Measurements from ENCODE around the gene NAE1. TPM values are rescaled to one million over a fixed set of nuclear protein-coding genes. Genes with fewer than 3 reads are reported as not detected.
"Not testable (repeated sequence)": the region's sequence is repeated elsewhere in the genome, so short reads cannot be mapped to it uniquely, and the experiment has no call there.

NAE1 gene
- total RNA-seq, 2 experiments from 2014 or later, result 121 to 126 TPM

DNA sequence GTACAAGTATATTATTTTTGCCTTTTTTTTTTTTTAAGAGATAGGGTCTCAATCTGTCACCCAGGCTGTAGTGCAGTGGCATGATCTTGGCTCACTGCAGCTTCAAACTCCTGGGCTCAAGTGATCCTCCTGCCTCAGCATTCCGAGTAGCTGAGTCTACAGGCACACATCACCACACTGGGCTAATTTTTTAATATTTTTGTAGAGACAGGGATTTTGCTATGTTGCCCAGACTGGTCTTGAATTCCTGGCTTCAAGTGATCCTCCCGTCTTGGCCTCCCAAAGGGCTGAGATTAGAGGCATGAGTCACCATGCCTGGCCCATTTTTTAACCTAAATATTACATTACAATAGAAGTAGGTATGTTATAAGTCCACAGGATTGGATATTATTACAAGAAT, 32.6 kb downstream of the NAE1 start:
- H3K4me3 Mint-ChIP-seq, result no peak overlapping the region
- no peak for DNase-seq
- intact Hi-C loops (cut with micrococcal nuclease), result no loop called here
- CTCF ChIA-PET, result no interaction called here
- H3K9me3 Mint-ChIP-seq, result no peaks in the 10 kb centered on the region
- peaks cover 7% of the 10 kb centered on the region for H3K36me3 Mint-ChIP-seq
- H3K27me3 Mint-ChIP-seq, result no peaks in the 10 kb centered on the region
- H3K4me1 Mint-ChIP-seq (ENCODE audit: low read depth), result no peaks in the 10 kb centered on the region
- POLR2A ChIA-PET, result no interaction called here
- no peak overlapping the region for H3K27ac Mint-ChIP-seq

DNA sequence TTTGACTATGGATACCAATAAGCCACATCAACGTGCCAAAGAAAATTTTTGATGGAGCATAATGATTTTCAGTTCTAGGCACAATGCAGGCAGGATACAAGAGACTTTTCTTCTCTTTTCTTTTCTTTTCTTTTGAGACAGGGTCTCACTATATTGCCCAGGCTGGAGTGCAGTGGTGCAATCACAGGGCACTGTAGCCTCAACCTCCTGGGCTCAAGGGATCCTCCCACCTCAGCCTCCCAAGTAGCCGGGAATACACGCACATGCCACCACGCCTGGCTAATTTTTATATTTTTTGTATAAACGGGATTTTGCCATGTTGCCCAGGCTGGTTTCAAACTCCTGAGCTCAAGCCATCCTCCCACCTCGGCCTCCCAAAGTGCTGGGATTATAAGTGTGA, 36.8 kb downstream of the NAE1 start:
- DNase-seq; POLR2A ChIA-PET; intact Hi-C loops (cut with micrococcal nuclease); H3K36me3 Mint-ChIP-seq; H3K4me1 Mint-ChIP-seq (ENCODE audit: low read depth); H3K27me3 Mint-ChIP-seq; H3K9me3 Mint-ChIP-seq; H3K4me3 Mint-ChIP-seq; CTCF ChIA-PET; H3K27ac Mint-ChIP-seq: not testable (repeated sequence)

DNA sequence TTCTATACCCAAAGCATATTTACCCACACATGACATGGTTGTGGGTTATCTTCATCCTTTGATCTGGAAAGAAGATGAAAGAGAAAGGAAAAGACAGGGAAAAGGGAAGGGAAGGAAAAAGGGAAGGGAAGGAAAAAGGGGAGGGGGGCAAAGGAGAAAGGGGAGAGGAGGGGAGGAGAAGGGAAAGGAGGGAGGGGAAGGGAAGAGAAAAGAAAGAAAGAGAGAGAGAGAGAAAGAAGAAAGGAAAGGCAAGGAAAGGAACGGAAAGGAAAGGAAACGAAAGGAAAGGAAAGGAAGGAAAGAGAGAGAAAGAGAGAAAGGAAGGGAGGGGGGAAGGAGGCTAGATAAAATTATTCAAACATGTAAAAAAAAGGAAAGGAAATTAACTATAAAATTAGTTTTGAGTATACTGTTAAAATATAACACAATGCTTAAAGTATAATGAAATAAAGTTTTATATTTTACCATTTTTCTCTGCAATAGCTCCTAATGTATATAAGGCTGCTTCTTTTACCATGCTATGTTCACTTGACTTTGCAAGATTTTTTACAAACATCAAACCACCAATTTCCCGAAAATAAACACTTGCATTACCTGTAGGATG, 40.5 kb downstream of the NAE1 start:
- ChIA-PET CTCF (no interaction called here), POLR2A (no interaction called here)
- DNase-seq, result no peak
- Mint-ChIP-seq H3K27ac (no peak overlapping the region), H3K9me3 (no peaks in the 10 kb centered on the region), H3K27me3 (no peaks in the 10 kb centered on the region), H3K36me3 (no peaks in the 10 kb centered on the region), H3K4me3 (no peak overlapping the region), H3K4me1 (ENCODE audit: low read depth) (no peaks in the 10 kb centered on the region)
- intact Hi-C loops (cut with micrococcal nuclease), result no loop called here

DNA sequence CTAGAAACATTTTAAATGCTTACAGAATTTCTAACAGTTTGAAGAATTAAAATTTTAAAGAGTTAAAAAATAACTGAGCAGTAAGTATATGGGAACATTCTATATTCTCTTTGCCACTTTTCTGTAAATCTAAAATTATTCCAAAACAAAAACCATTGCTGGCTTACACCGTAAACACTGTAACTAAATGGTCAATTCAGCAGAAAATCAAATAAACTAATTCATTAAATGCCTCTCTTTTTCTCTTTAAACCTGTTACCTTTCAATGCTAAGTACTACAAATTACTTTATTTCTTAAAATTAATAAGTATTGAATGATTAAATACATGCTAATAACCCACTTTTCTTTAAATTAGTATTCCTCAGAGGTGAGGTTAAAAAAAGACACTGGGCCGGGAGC, 43.3 kb downstream of the NAE1 start:
- H3K27me3 Mint-ChIP-seq, result no peaks in the 10 kb centered on the region
- intact Hi-C loops (cut with micrococcal nuclease), result no loop called here
- DNase-seq, result no peak
- ChIA-PET CTCF (no interaction called here), POLR2A (no interaction called here)
- H3K36me3 Mint-ChIP-seq, result no peaks in the 10 kb centered on the region
- no peak overlapping the region for H3K4me3 Mint-ChIP-seq
- no peaks in the 10 kb centered on the region for H3K9me3 Mint-ChIP-seq
- no peak overlapping the region for H3K27ac Mint-ChIP-seq
- H3K4me1 Mint-ChIP-seq (ENCODE audit: low read depth), result no peaks in the 10 kb centered on the region

DNA sequence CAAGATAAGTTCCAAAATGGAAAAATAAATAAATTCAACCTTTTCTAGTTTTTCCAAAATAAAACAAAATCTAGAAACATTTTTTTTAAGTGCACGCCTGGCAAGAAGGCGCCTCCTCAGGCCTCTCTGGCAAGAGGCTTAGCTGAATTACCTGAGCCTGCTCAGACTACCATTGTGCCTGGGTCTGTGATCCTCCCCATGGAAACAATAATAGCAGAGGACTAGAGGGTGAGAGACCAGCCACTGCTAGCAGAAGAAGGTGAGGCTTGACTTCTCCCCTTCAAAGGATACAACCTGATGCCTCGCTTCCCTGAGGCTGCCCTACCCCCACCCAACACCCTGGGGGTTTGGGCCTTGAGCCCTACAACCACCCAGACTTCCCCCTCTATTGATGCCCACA, 44.2 kb downstream of the NAE1 start:
- intact Hi-C loops (cut with micrococcal nuclease), result no loop called here

DNA sequence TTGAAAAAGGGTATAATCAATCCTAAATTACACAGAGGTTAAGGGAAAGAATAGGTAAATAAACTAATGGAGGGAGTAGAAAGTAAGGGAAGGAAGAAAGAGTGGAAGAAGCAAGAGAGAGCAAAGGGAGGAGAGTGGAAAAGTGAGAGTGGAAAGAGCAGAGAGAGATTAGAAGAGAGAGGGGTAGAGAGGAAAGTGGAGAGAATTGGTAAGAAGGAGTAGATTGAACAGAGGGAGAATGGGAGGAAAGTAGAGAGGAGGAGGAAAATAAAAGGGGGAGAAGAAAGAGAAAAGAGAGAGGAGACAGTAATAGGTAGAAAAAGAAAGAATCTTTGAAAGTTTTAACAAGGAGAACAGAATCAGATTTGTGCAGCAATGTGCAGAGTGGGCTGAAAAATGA, 54.3 kb downstream of the NAE1 start:
- ChIA-PET CTCF (no interaction called here), POLR2A (no interaction called here)
- Mint-ChIP-seq H3K27ac (no peak overlapping the region), H3K4me1 (ENCODE audit: low read depth) (no peaks in the 10 kb centered on the region), H3K4me3 (no peak overlapping the region), H3K9me3 (no peaks in the 10 kb centered on the region), H3K27me3 (no peaks in the 10 kb centered on the region), H3K36me3 (no peaks in the 10 kb centered on the region)
- DNase-seq, result no peak
- intact Hi-C loops (cut with micrococcal nuclease), result no loop called here

More for the DNA sequence above, 44.2 kb downstream of the NAE1 start:
- ChIA-PET CTCF (no interaction called here), POLR2A (no interaction called here)
- DNase-seq, result no peak
- no peaks in the 10 kb centered on the region for H3K9me3 Mint-ChIP-seq
- H3K27ac Mint-ChIP-seq, result no peak overlapping the region
- no peak overlapping the region for H3K4me3 Mint-ChIP-seq
- no peaks in the 10 kb centered on the region for H3K27me3 Mint-ChIP-seq
- H3K4me1 Mint-ChIP-seq (ENCODE audit: low read depth), result no peaks in the 10 kb centered on the region
- H3K36me3 Mint-ChIP-seq, result no peaks in the 10 kb centered on the region

DNA sequence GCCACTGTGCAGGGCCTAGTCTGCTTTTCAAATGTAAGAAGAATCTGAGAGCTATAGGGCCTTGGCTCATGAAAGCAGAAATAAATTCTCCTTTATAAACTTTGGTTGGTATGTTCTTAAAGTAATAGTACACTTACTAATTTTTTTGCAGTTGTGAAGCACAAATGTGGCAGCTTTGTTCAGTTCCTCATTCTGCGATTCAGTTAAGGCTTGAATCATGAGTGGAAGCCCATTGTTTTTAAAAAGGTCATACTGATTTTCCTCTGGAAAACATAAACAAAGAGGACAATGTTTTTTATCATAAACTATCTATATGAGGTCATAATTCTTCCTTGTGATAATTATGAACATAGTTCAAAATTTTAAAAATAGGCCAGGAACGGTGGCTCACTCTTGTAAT, 55.8 kb downstream of the NAE1 start:
- no peaks in the 10 kb centered on the region for H3K36me3 Mint-ChIP-seq
- no peak overlapping the region for H3K4me3 Mint-ChIP-seq
- intact Hi-C loops (cut with micrococcal nuclease), result no loop called here
- no peak for DNase-seq
- H3K4me1 Mint-ChIP-seq (ENCODE audit: low read depth), result no peaks in the 10 kb centered on the region
- no peaks in the 10 kb centered on the region for H3K9me3 Mint-ChIP-seq
- POLR2A ChIA-PET, result no interaction called here
- CTCF ChIA-PET, result interaction anchor here (0.6 kb wide), 1 partner anchor 13 kb away, joined by 4 read pairs; no protein-coding TSS in a partner anchor
- H3K27me3 Mint-ChIP-seq, result no peaks in the 10 kb centered on the region
- no peak overlapping the region for H3K27ac Mint-ChIP-seq

DNA sequence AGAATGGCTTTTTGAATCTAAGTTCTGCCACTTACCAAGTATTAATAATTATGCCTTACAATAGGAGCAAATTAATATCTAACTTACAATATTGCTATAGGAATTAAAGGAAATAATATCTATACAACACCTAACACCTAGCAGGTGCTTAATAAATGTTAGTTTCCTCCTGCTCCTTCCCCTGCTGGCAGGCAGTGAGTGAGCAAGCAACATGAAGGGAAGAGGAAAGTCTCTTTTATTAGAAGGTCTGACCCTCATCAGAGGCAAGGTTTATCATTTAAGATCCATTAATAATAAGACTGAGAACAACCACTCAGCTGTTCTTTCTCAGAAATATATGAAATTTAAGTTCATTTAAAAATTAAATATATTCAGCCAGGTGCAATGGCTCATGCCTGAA, 72.7 kb downstream of the NAE1 start:
- Mint-ChIP-seq H3K4me1 (ENCODE audit: low read depth) (no peaks in the 10 kb centered on the region), H3K36me3 (no peaks in the 10 kb centered on the region), H3K9me3 (no peaks in the 10 kb centered on the region), H3K4me3 (no peak overlapping the region), H3K27me3 (no peaks in the 10 kb centered on the region), H3K27ac (no peak overlapping the region)
- intact Hi-C loops (cut with micrococcal nuclease), result no loop called here
- no peak for DNase-seq
- ChIA-PET CTCF (no interaction called here), POLR2A (no interaction called here)

DNA sequence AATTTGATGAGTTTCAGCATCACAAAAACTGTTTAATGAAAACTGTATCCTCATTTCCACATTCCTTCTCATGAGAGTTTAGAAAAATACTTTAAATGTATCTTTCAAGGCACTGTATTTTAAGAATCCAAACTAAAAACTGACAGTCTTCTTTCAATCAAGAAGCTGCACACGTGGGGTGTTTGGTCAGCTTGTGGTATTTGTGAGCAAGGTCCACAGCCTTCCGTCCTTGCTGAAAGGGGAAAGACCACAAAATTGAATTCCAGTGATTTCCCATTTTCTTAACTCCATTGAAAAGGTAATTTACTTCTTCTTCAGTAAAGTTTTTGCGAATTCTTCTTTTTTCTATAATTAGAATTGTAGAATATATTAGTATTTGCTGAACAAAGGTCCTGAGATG, 76.0 kb downstream of the NAE1 start:
- intact Hi-C loops (cut with micrococcal nuclease), result loop anchor here (5.0 kb wide), 3 partner anchors 58 to 193 kb away; partner anchors contain the start of gene CMTM4
- Mint-ChIP-seq H3K4me3 (no peak overlapping the region), H3K4me1 (ENCODE audit: low read depth) (peaks cover 14% of the 10 kb centered on the region), H3K36me3 (no peaks in the 10 kb centered on the region), H3K27me3 (peaks cover 4% of the 10 kb centered on the region), H3K9me3 (no peaks in the 10 kb centered on the region), H3K27ac (no peak overlapping the region)
- ChIA-PET POLR2A (no interaction called here), CTCF (interaction anchor here (1.6 to 2.2 kb wide), 3 partner anchors 14 to 75 kb away, joined by 5 to 11 read pairs (median 5); partner anchors contain the start of gene NAE1)
- no peak for DNase-seq

DNA sequence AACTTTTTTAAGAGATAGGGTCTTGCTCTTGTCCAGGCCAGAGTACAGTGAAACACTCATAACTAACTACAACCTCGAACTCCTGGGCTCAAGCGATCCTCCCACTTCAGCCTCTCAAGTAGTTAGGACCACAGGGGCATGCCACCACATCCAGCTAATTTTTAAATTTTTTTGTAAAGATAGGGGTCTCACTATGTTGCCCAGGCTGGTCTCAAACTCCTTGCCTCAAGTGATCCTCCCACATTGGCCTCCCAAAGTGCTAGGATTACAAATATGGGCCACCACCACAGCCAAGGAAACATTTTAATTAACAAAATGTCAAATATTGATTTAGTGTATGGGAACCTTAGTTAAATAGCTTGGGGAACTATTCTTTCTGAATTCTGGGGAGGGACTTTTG, 76.6 kb downstream of the NAE1 start:
- CTCF ChIA-PET, result interaction anchor here (0.9 kb wide), 1 partner anchor 76 kb away, joined by 3 read pairs; the partner anchor contains the start of gene NAE1
- Mint-ChIP-seq H3K4me1 (ENCODE audit: low read depth) (peaks cover 20% of the 10 kb centered on the region), H3K9me3 (no peaks in the 10 kb centered on the region), H3K27me3 (peaks cover 4% of the 10 kb centered on the region), H3K4me3 (no peak overlapping the region), H3K36me3 (peaks cover 2% of the 10 kb centered on the region), H3K27ac (no peak overlapping the region)
- intact Hi-C loops (cut with micrococcal nuclease), result loop anchor here (5.0 kb wide), 3 partner anchors 57 to 192 kb away; partner anchors contain the start of gene CMTM4
- POLR2A ChIA-PET, result no interaction called here
- DNase-seq, result no peak

DNA sequence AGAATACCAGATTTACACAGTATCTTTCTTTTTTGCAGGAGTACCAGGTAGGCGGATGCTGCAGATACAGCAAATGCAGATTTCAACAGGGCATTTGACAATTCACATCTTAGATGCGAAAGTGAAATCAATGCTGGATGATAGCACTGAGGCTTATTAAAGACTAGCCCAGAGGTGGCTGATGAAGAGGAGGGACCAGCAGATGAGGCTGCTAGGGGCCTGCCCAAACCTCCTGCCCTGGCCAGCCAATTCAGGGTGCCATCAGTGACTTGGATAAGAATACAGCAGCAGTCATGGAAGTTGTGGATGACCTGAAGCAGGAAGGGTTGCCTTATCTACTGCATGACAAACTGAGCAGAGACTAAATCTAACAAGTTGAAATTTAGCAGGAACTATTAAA, 77.8 kb downstream of the NAE1 start:
- intact Hi-C loops (cut with micrococcal nuclease), result loop anchor here (5.0 kb wide), 3 partner anchors 56 to 191 kb away; partner anchors contain the start of gene CMTM4
- no peak for DNase-seq
- peaks cover 11% of the 10 kb centered on the region for H3K36me3 Mint-ChIP-seq
- ChIA-PET CTCF (interaction anchor here (1.0 to 2.5 kb wide), 8 partner anchors 9 to 348 kb away, joined by 3 to 29 read pairs (median 10); partner anchors contain the start of gene NAE1), POLR2A (no interaction called here)
- H3K9me3 Mint-ChIP-seq, result no peaks in the 10 kb centered on the region
- no peak overlapping the region for H3K4me3 Mint-ChIP-seq
- peaks cover 30% of the 10 kb centered on the region for H3K4me1 Mint-ChIP-seq (ENCODE audit: low read depth)
- no peak overlapping the region for H3K27ac Mint-ChIP-seq
- peaks cover 4% of the 10 kb centered on the region for H3K27me3 Mint-ChIP-seq
